GM18951 (cell line): ENCODE measurements around the gene RANBP17.
"Not testable (repeated sequence)": the region's sequence is repeated elsewhere in the genome, so short reads cannot be mapped to it uniquely, and the experiment has no call there.

Source experiments
- POLR2A ChIP-seq: IDR thresholded peaks from 4 replicates; pipeline ENCODE4 v1.6.1; 2011; ENCODE audit warnings: mild to moderate bottlenecking; ENCODE audit not compliant: insufficient read length, insufficient read depth; ENCODE audit errors: extremely low read depth
- in situ Hi-C: fragments of 300-500 bp; cut with MboI; formaldehyde crosslinking; loops from one replicate; pipeline ENCODE4 v1.12.0; 2022; ENCODE audit warnings: low sequenced_read_pairs, mixed read lengths, inconsistent platforms; ENCODE audit not compliant: unreplicated experiment

RANBP17 gene

GRCh38 chr5:170861917-170862766 is at the start of gene RANBP17:
Gene RANBP17 (plus strand): TSS chr5:170862018.
- in situ Hi-C loops, result no loop called here
- no peak for TF ChIP-seq POLR2A

- in situ Hi-C loops, result no loop called here
- TF ChIP-seq POLR2A, result no peak
Observed at GRCh38 chr5:170813231-170813630, 48.6 kb upstream of the RANBP17 start.

GRCh38 chr5:170817195-170817594 is 44.6 kb upstream of the RANBP17 start:
- in situ Hi-C loops, result no loop called here
- no peak for TF ChIP-seq POLR2A

DNA sequence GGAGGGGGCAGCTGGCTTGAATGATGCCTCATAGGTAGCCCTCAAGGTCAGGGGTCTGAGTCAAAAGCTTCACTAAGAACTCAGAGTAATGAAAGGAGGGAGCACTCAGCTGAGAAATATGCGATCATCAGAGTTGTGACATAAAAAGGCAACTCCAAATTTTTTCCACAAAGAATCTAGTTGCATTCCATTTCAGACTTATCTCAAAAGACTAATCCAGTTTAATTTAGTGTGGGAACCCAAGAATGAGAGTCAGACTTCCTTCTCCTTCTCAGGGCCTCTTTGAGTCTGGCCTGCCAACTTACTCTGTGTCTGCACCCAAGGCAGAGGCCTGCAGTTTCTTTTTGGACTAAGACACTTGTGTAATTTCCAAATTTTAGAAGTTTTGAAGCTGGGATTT is 43.6 kb upstream of the RANBP17 start:
- TF ChIP-seq POLR2A, result no peak
- in situ Hi-C loops, result no loop called here

DNA sequence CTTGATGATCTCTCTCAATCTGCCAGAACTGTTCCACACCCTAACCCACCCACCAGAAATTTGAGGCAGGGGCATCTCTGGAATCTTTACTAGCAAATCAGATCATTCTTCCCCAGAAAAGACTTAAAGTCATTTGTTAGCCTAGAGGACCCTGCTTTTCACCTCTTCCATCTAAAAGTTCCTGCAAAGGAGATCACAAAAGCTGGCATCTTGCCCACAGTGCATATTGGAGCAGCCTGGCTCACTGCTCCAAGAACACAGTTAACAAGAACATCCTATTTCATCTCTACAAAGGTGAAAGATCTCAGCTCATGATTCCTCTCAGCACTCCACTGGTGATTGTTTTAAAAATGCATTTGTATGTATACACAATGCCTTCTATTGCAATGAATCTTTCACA is 42.0 kb upstream of the RANBP17 start:
- in situ Hi-C loops, result no loop called here
- TF ChIP-seq POLR2A, result no peak

DNA sequence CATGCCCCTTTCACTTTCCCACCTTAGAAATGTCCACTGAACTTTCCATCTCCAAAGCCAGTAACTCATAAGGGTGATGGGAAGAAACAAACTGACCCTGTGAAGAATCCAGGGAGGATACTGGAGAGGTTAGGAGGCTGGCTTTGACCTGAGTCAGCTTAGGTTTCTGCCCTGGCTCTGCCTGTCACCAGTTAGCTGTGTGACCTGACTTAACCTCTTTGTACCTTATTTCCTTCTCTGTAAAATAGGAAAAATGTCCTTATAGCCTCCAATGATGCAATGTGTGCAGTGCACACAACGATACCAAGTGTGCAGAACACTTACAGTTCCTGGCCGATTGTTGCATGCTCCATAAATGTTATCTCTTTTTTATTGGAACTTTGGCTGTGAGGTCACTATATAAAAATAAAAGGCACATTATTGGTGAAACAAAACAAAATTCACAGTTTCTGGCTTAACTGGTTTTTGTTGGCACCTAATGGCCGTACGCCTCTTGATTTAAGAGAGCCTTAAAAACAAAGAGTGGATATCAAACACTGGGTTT is 40.5 kb upstream of the RANBP17 start:
- in situ Hi-C loops, result no loop called here
- no peak for TF ChIP-seq POLR2A

GRCh38 chr5:170826117-170826516 is 35.7 kb upstream of the RANBP17 start:
- no peak for TF ChIP-seq POLR2A
- in situ Hi-C loops, result no loop called here

- no peak for TF ChIP-seq POLR2A
- in situ Hi-C loops, result no loop called here
Observed at GRCh38 chr5:170832241-170832640, 29.6 kb upstream of the RANBP17 start.

DNA sequence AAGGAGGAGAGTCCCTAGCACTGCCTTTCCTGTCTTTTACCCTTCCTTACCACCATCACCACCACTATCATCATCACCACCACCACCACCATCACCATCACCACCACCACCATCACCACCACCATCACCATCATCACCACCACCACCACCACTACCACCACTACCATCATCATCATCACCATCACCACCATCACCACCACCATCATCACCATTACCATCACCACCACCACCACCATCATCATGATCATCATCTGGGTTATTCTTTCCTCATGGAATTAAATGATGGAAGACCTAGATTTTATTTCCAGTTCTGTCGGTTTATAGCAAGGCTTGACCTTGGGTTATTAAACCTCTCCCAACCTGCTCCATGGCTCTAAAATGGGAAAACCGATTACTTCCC is 27.8 kb upstream of the RANBP17 start:
- in situ Hi-C loops, result not testable (repeated sequence)

GRCh38 chr5:170836226-170836625 is 25.6 kb upstream of the RANBP17 start:
- in situ Hi-C loops, result no loop called here

GRCh38 chr5:170843870-170844269 is 17.9 kb upstream of the RANBP17 start:
- in situ Hi-C loops, result no loop called here
- no peak for TF ChIP-seq POLR2A

More at GRCh38 chr5:170836226-170836625, 25.6 kb upstream of the RANBP17 start:
- TF ChIP-seq POLR2A, result no peak

GRCh38 chr5:170844651-170845050 is 17.2 kb upstream of the RANBP17 start:
- in situ Hi-C loops, result no loop called here
- no peak for TF ChIP-seq POLR2A

- TF ChIP-seq POLR2A, result no peak
- in situ Hi-C loops, result no loop called here
Observed at GRCh38 chr5:170846416-170846815, 15.4 kb upstream of the RANBP17 start.

DNA sequence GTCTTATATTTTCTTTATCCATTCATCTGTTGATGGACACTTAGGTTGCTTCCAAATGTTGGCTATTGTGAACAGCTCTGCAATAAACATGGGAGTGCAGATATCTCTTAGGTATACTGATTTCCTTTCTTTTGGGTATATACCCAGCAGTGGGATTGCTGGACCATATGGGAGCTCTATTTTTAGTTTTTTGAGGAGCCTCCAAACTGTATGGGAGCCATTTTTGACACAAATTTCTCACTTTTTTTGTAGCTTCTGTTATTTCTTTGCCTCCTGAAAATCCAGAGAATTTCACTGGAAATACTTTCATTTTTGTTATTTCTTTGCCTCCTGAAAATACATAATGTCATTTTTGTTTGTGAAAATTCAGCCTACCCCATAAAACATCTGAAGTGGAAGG is 15.0 kb upstream of the RANBP17 start:
- in situ Hi-C loops, result no loop called here
- no peak for TF ChIP-seq POLR2A

DNA sequence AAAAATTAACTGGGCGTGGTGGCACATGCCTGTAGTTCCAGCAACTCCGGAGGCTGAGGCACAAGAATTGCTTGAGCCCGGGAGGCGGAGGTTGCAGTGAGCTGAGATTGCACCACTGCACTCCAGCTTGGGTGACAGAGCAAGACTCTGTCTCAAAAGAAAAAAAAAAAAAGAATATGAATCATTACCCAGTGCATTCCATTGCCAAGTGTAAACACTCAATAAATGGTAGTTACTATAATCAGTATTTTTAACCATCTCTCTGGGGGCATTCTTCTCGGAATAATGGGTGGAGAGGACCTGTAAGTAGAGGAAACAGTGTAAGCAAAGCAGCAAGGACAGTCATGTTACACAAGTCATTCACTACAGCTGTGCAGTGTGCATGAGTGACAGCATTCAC is 13.8 kb upstream of the RANBP17 start:
- no peak for TF ChIP-seq POLR2A
- in situ Hi-C loops, result no loop called here

GRCh38 chr5:170849374-170849773 is 12.4 kb upstream of the RANBP17 start:
- TF ChIP-seq POLR2A, result no peak
- in situ Hi-C loops, result no loop called here
